GM04503 (cell line): ENCODE data around the gene ZNF503.
A peak's percentile ranks its signal among the peaks of the same experiment; 100 is the strongest.

ENCODE experiments used
- DNase-seq: peaks from one replicate; pipeline ENCODE4 v3.0.0-alpha.2; 2012; ENCODE audit warnings: low read depth

ZNF503 gene

GRCh38 chr10:75353183-75353582 lies 48.4 kb downstream of the ZNF503 start:
- DNase-seq, result no peak

DNA sequence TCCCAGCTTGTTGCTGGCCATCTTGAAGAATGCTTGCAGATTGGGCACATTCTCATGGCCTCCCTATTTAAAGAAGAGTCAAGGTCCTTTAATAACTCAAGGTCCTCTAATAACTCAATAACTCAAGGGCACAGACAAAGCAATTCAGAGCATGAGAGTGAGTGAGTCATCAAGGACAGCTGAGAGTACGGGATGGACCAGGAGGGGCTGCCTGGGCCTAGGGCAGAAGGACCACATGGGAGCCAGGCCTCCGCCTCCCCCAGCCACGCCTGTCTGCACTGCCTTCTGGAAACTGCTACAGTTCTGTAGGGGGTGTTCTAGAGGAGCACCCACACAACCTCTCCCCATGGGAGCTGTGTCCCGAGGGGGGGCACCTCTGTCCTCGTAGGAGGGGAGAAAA lies 48.9 kb downstream of the ZNF503 start:
- no peak for DNase-seq

DNA sequence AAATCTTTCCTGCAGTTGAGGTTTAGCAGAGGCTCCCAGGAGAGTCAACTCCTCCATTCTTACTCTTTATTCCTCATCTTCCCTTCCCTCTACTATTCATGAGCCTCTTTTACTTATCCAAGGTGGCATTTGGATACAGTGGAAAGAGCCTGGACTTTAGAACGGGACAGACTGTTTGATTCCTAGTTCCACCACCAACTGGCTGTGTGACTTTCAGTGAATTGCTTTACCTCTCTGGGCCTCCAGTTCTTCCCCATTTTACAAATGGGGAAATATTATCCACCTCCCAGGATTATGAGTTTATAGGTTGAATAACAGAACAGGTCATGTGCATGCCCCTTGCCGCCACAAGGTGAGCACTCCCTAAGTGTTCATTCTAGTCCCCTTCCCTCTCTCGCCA lies 49.9 kb downstream of the ZNF503 start:
- DNase-seq, result no peak

DNA sequence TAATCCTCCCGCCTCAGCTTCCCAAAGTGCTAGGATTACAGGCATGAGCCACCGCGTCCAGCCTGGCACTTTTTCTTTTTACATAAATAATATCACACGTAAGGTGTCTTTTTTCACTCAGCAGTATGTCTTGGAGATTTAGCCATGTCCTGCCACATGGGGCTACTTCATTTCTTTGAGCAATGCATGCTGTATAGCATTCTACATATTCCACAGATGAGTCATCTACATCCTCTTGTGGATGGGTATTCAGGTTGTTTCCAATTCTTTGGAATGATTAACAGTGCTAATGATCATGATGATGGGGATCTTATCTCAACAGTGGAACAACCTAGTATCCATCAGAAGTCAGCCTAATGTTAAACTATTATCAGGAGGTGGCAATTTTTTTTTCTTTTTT lies 50.8 kb downstream of the ZNF503 start:
- DNase-seq, result peak; percentile 8
